ENCODE data around the gene METTL16. TPM values are rescaled to one million over a fixed set of nuclear protein-coding genes. Genes with fewer than 3 reads are reported as not detected.

METTL16 gene
- total RNA-seq, 1 experiment from 2014 or later: 54.1 TPM

GRCh38 chr17:2560658-2561057 lies 49.0 kb upstream of the METTL16 start:
- ATAC-seq (no peak), DNase-seq (ENCODE audit: low spot score) (no peak)
- peaks cover 24% of the 10 kb centered on the region for H3K9me3 Mint-ChIP-seq
- ChIA-PET POLR2A (interaction anchor here (0.6 kb wide), 1 partner anchor 1652 kb away, joined by 3 read pairs; no protein-coding TSS in a partner anchor), CTCF (no interaction called here)
- no peak for TF ChIP-seq ZNF263 (CRISPR knock-in tag; IDR thresholded peaks at IDR 0.05; ENCODE audit: low read depth)
- no peak for TF ChIP-seq MLX (CRISPR knock-in tag; IDR thresholded peaks at IDR 0.05)
- no peak for TF ChIP-seq NR1H2 (CRISPR knock-in tag; IDR thresholded peaks at IDR 0.05)
- peaks cover 16% of the 10 kb centered on the region for H3K36me3 Mint-ChIP-seq
- H3K4me3 Mint-ChIP-seq: no peak overlapping the region
- H3K4me1 Mint-ChIP-seq: 0 out of 2 replicates have a peak, but pooled peaks cover 2% of the 10 kb centered on the region
- H3K27ac Mint-ChIP-seq: no peak overlapping the region
- H3K27me3 Mint-ChIP-seq (ENCODE audit: low read depth): peaks cover 5% of the 10 kb centered on the region

GRCh38 chr17:2551928-2552327 lies 40.2 kb upstream of the METTL16 start:
- DNase-seq (ENCODE audit: low spot score): no peak
- Mint-ChIP-seq H3K36me3 (no peaks in the 10 kb centered on the region), H3K4me1 (peaks cover 13% of the 10 kb centered on the region), H3K9me3 (peaks cover 7% of the 10 kb centered on the region), H3K27ac (peak overlapping the region; percentile 71), H3K27me3 (ENCODE audit: low read depth) (no peaks in the 10 kb centered on the region), H3K4me3 (no peak overlapping the region)
- POLR2A ChIA-PET: interaction anchor here (0.6 kb wide), 1 partner anchor 30 kb away, joined by 4 read pairs; no protein-coding TSS in a partner anchor
- TF ChIP-seq ZBTB21 (CRISPR knock-in tag; IDR thresholded peaks at IDR 0.05; ENCODE audit: borderline replicate concordance) (no peak), ZNF219 (CRISPR knock-in tag; IDR thresholded peaks at IDR 0.05; ENCODE audit: borderline replicate concordance) (no peak), JAZF1 (CRISPR knock-in tag; IDR thresholded peaks at IDR 0.05) (no peak), JUN (CRISPR knock-in tag; IDR thresholded peaks at IDR 0.05) (no peak), NR2C2 (CRISPR knock-in tag; IDR thresholded peaks at IDR 0.05) (no peak), ERG (CRISPR knock-in tag; IDR thresholded peaks at IDR 0.05) (no peak), FOXP4 (CRISPR knock-in tag; IDR thresholded peaks at IDR 0.05) (no peak), FOXK1 (CRISPR knock-in tag; IDR thresholded peaks at IDR 0.05) (no peak), USF1 (CRISPR knock-in tag; IDR thresholded peaks at IDR 0.05) (no peak), PRRX2 (CRISPR knock-in tag; IDR thresholded peaks at IDR 0.05) (no peak)
- peak; percentile 38; the same call in 1 of the 2 replicates for ATAC-seq
- CTCF ChIA-PET: interaction anchor here (1.5 kb wide), 1 partner anchor 9 kb away, joined by 3 read pairs; no protein-coding TSS in a partner anchor

DNA sequence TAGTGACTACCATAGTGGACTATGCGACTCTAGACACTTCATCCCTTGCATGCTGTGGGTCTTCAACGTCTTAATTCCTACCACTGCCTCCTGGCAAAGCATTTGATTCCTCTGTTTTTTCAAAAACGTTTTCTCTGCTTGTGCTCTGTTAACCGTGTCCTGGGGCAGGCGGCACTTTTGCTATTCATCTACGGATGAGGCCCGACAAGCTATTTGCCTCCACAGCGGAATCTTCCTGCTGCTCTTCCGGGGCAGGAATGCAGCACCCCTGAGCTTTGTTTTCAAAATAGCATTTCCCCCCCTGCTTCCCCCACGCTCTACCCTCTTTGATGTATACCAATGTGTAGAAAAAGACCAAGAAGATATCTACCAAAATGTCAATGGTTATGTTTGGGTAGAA lies 39.8 kb upstream of the METTL16 start:
- ATAC-seq (peak; percentile 87), DNase-seq (ENCODE audit: low spot score) (peak; percentile 23)
- H3K27ac Mint-ChIP-seq: peak overlapping the region; percentile 85
- POLR2A ChIA-PET: interaction anchor here (0.6 kb wide), 1 partner anchor 30 kb away, joined by 4 read pairs; no protein-coding TSS in a partner anchor
- no peak for TF ChIP-seq ETV6 (CRISPR knock-in tag; IDR thresholded peaks at IDR 0.05)
- TF ChIP-seq GRHL2 (CRISPR knock-in tag; IDR thresholded peaks at IDR 0.05; ENCODE audit: insufficient replicate concordance, severe bottlenecking): no peak
- TF ChIP-seq TEAD4 (CRISPR knock-in tag; IDR thresholded peaks at IDR 0.05): no peak
- no peak for TF ChIP-seq ZNF121 (CRISPR knock-in tag; IDR thresholded peaks at IDR 0.05)
- TF ChIP-seq FOXK1 (CRISPR knock-in tag; IDR thresholded peaks at IDR 0.05): no peak
- TF ChIP-seq ZNF423 (CRISPR knock-in tag; IDR thresholded peaks at IDR 0.05): no peak
- no peak for TF ChIP-seq USF1 (CRISPR knock-in tag; IDR thresholded peaks at IDR 0.05)
- TF ChIP-seq, protein P1, sequence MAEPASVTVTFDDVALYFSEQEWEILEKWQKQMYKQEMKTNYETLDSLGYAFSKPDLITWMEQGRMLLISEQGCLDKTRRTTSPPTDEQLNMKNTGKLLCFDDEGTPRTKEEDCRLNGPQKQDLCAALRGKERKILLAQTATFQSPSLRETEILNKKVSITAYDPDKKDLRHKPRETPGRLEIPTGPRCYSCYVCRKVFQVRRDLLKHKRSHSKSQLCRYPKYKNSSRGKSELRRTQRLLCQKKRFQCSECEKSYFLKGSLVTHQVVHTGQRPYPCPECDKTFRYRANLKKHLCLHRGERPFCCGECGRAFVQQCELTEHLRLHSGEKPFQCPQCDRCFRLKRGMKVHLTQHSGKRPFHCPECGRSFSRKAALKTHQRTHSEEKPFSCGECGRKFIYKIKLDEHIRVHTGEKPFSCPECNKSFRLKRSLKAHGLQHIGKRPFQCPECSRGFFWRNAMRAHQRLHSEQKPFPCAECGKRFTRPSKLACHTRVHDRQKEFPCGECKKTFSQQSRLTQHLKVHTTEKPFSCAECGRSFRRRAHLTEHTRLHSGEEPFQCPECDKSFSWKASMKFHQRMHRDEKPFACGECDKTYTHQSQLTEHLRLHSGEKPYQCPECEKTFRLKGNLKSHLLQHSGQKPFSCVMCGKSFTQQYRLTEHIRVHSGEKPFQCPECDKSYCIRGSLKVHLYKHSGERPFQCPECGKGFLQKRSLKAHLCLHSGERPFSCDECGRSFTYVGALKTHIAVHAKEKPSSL (CRISPR knock-in tag; conservative IDR thresholded peaks at IDR 0.05): no peak
- no peak for TF ChIP-seq ZNF317 (CRISPR knock-in tag; IDR thresholded peaks at IDR 0.05; ENCODE audit: borderline replicate concordance, low read depth)
- CTCF ChIA-PET: interaction anchor here (1.5 kb wide), 1 partner anchor 8 kb away, joined by 3 read pairs; no protein-coding TSS in a partner anchor
- no peaks in the 10 kb centered on the region for H3K27me3 Mint-ChIP-seq (ENCODE audit: low read depth)
- H3K36me3 Mint-ChIP-seq: no peaks in the 10 kb centered on the region
- H3K4me1 Mint-ChIP-seq: peaks cover 13% of the 10 kb centered on the region
- H3K4me3 Mint-ChIP-seq: no peak overlapping the region
- peaks cover 4% of the 10 kb centered on the region for H3K9me3 Mint-ChIP-seq
